SH-SY5Y (cell line): ENCODE measurements around the gene NBAS.

ENCODE experiments used
- GATA2 ChIP-seq: IDR thresholded peaks from 2 replicates; pipeline ENCODE4 v1.6.1; 2011; ENCODE audit warnings: mild to moderate bottlenecking, low read depth, low read length
- GATA3 ChIP-seq: IDR thresholded peaks from 2 replicates; pipeline ENCODE4 v1.6.1; 2011; ENCODE audit warnings: low read depth, mild to moderate bottlenecking, low read length, moderate library complexity

Gene NBAS

GRCh38 chr2:15595936-15596335, 34.8 kb upstream of the NBAS start:
- TF ChIP-seq GATA2 (no peak), GATA3 (no peak)

GRCh38 chr2:15595342-15595905, 34.3 kb upstream of the NBAS start:
- TF ChIP-seq GATA3, result no peak
- TF ChIP-seq GATA2, result no peak

- no peak for TF ChIP-seq GATA2
- TF ChIP-seq GATA3, result no peak
Measured at GRCh38 chr2:15594291-15595256, 33.4 kb upstream of the NBAS start.

GRCh38 chr2:15593327-15593705, 32.2 kb upstream of the NBAS start:
- TF ChIP-seq GATA3 (no peak), GATA2 (no peak)

- no peak for TF ChIP-seq GATA2
- TF ChIP-seq GATA3, result no peak
Measured at GRCh38 chr2:15591692-15592463, 30.7 kb upstream of the NBAS start, which contains the start of gene DDX1. Gene DDX1, plus strand, starts transcription at chr2:15591868. Its CDS starts 66 bp downstream, at chr2:15591934.

- TF ChIP-seq GATA2 (no peak), GATA3 (no peak)
Measured at GRCh38 chr2:15591373-15591691, 30.2 kb upstream of the NBAS start.

- TF ChIP-seq GATA2 (no peak), GATA3 (no peak)
Measured at GRCh38 chr2:15588329-15588919, 27.3 kb upstream of the NBAS start.

GRCh38 chr2:15584767-15585469, 23.8 kb upstream of the NBAS start:
- no peak for TF ChIP-seq GATA2
- no peak for TF ChIP-seq GATA3

- no peak for TF ChIP-seq GATA3
- TF ChIP-seq GATA2, result no peak
Measured at GRCh38 chr2:15584316-15584715, 23.2 kb upstream of the NBAS start.

GRCh38 chr2:15583826-15584225, 22.7 kb upstream of the NBAS start:
- TF ChIP-seq GATA3, result no peak
- TF ChIP-seq GATA2, result no peak

- no peak for TF ChIP-seq GATA3
- TF ChIP-seq GATA2, result no peak
Measured at GRCh38 chr2:15582710-15583357, 21.7 kb upstream of the NBAS start.

GRCh38 chr2:15580451-15580850, 19.3 kb upstream of the NBAS start:
- TF ChIP-seq GATA3 (no peak), GATA2 (no peak)

GRCh38 chr2:15579641-15580040, 18.5 kb upstream of the NBAS start:
- no peak for TF ChIP-seq GATA3
- no peak for TF ChIP-seq GATA2
